WTC11 (cell line): ENCODE measurements around the gene ARHGAP23.

Experiments
- CTCF ChIP-seq: fragments of 200-600 bp; IDR thresholded peaks from 2 replicates; pipeline ENCODE4 v1.8.0; 2022; ENCODE audit warnings: antibody characterized with exemption
- ESRRA ChIP-seq: sonication (generic); formaldehyde crosslinking; IDR thresholded peaks from 2 replicates; pipeline ENCODE4 v1.8.1; 2022; ENCODE audit warnings: mild to moderate bottlenecking, missing genetic modification reagents, borderline replicate concordance
- HMGA2 ChIP-seq: fragments of 250-450 bp; sonication (Bioruptor Pico); IDR thresholded peaks from 2 replicates; pipeline ENCODE4 v1.4.0; 2021; ENCODE audit warnings: mild to moderate bottlenecking, moderate library complexity
- JUN ChIP-seq: sonication (generic); formaldehyde crosslinking; IDR thresholded peaks from 2 replicates; pipeline ENCODE4 v1.8.0; 2023; ENCODE audit warnings: mild to moderate bottlenecking, missing genetic modification reagents
- MAX ChIP-seq: sonication (generic); formaldehyde crosslinking; IDR thresholded peaks from 2 replicates; pipeline ENCODE4 v1.8.0; 2022; ENCODE audit warnings: mild to moderate bottlenecking, missing genetic modification reagents
- RELA ChIP-seq: sonication (generic); formaldehyde crosslinking; IDR thresholded peaks from 2 replicates; pipeline ENCODE4 v1.8.1; 2022; ENCODE audit warnings: missing genetic modification reagents, mild to moderate bottlenecking, borderline replicate concordance

GRCh38 chr17:38465391-38466345 lies 37.4 kb downstream of the ARHGAP23 start:
- TF ChIP-seq CTCF: no peak
- no peak for TF ChIP-seq MAX (CRISPR knock-in tag)
- no peak for TF ChIP-seq ESRRA (CRISPR knock-in tag)
- TF ChIP-seq RELA (CRISPR knock-in tag): no peak
- no peak for TF ChIP-seq JUN (CRISPR knock-in tag)
- TF ChIP-seq HMGA2 (CRISPR knock-in tag): no peak
